HG03565 (cell line): ENCODE measurements around the gene USP11.
"Not testable (repeated sequence)": the region's sequence is repeated elsewhere in the genome, so short reads cannot be mapped to it uniquely, and the experiment has no call there.

ENCODE experiments used
- ATAC-seq: cut with Tn5 transposase; IDR thresholded peaks from one replicate; pipeline ENCODE4 v1.9.1; 2021; ENCODE audit warnings: mild to moderate bottlenecking, moderate library complexity; ENCODE audit not compliant: unreplicated experiment

USP11 gene

GRCh38 chrX:47244676-47245075, 11.9 kb downstream of the USP11 start:
- ATAC-seq: no peak

GRCh38 chrX:47245156-47245555, 12.3 kb downstream of the USP11 start:
- no peak for ATAC-seq

DNA sequence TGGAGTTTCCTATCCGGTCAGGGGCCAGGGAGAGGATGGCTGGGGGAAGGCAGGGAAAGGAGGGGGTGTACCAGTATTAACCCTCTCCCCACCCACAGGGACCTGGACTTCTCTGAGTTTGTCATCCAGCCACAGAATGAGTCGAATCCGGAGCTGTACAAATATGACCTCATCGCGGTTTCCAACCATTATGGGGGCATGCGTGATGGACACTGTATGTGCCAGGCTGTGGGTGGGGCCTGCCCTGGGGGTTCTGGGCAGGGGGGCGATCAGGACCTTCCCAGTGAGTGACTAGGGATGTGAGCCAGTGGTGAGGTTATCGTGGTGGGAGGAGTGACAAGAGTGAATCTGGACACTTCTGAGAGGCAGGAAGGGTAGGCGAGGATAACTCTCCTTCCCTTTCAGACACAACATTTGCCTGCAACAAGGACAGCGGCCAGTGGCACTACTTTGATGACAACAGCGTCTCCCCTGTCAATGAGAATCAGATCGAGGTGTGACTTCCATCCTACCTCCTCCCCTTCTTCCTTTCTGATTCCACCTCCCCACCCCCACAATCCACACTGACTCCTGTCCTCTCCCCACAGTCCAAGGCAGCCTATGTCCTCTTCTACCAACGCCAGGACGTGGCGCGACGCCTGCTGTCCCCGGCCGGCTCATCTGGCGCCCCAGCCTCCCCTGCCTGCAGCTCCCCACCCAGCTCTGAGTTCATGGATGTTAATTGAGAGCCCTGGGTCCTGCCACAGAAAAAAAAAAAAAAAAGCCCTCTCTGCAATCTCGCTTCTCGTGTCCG, 14.6 kb downstream of the USP11 start:
- ATAC-seq: no peak

- ATAC-seq: no peak
Measured at GRCh38 chrX:47247999-47248320, 15.2 kb downstream of the USP11 start.

DNA sequence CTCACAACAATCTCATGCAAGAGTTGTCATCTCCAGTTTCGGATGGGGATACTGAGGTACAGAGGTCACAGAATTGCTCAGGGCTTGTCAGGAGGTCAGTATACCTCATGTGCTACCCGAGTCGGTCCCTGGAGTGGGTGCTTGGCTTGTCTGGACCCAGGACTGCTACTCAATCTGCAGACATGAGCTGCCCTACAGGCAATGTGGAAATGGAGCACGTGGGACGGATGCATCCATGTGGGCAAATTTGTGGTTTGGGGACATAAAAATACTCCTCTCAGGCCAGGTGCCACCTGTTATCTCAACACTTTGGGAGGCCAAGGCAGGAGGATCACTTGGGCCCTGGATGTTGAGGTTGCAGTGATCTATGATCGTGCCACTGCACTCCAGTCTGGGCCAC, 15.8 kb downstream of the USP11 start:
- no peak for ATAC-seq

GRCh38 chrX:47250017-47250347, 17.2 kb downstream of the USP11 start:
- no peak for ATAC-seq

- ATAC-seq: not testable (repeated sequence)
Measured at GRCh38 chrX:47257620-47258019, 24.8 kb downstream of the USP11 start.

DNA sequence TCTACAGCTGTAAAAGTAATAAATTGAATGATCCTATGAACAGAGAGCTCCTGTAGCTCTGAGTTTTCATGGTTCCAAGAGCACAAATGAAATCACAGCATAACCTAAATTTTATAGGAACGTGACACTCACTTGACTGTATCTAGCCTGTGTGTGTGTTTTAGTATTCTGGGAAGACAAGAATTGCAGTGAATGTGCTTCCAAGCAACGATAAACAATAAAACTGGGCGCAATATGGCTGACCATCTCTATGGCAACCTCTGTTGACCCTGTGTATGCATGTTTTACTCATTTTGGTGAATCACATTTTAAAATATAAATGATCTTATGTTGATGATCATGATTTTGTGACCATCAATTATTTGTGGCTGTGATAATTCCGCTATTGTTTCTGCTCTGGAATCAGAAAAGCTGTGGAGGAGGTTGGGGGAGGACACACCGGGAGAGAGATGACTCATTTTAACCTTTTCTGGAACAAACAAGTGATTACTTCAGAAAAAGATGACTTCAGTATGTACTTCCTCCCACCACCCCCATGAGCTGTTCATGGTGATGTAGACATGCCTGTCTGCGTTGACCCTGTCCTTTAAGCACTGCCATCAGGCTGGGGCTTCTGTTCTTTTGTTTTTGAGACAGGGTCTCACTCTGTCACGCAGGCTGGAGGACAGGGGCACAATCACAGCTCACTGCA, 31.8 kb downstream of the USP11 start:
- ATAC-seq: no peak

DNA sequence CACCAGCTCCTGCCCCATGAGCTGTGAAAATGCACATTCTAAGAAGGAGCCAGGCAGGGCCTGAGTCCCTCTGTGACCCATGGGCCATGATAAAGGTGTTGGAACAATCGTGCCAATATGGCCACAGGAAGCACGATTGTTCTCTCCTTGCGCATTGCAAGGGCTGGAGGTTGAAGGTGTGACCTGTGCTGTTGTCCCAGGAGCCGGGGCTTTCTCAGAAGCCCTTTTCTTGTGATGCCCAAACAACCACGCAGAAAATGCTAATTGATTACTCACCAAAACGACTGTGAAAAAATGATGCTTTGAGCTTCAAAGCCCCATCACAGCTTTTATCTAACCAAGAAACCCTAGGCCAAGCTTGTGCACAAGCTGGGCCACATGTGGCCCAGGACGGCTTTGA, 33.8 kb downstream of the USP11 start:
- no peak for ATAC-seq

DNA sequence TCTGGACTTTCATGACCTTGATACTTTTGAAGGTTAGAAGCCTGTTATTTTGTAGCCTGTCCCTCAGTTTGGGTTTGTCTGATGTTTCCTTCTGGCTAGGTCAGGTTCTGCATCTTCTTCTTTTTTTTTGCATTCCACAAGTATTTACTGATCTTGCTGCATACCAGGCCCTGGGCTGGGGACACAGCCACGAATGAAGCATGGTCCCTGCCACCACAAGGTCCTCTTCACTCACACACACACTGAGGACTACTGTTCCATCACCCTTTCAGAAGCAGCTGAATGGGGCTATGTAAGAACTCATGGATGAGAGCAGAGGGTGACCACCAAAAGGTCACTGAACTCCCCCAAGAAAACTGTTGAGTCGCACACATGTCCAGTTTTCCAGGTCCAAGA, 39.2 kb downstream of the USP11 start:
- no peak for ATAC-seq

DNA sequence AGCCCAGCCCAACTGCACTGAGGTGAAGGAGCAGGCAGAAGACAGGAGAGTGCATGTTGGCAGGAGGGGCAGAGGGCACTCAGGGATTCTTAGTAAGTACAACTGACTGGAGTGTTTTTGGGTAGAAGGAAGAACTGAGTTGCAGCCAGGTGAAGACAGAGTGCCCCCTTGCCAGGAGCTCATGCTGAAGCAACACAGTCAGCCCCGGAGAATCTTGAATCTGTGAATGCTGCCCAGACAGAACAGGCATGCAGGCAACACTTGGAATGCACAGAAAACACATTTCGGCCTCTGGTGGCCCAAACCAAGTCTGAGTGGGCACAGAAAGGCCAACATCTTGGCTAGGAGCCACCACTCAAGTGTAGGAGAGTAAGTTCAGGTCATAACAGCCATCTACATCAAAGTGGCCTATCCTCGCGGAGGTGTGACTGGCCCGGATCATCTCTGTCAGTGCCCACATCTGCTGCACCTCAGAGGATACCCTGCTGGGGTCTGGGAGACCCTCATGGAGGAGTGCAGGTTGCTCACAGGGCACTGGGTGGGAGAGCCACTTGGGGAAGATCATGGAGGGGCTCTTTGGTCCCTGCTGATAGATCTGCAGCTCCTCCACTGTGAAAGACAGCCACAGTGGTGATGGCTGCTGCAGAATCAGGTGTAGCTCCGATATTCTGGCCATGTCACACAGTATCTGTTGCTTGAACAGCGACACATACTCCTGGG, 40.4 kb downstream of the USP11 start:
- ATAC-seq: no peak

DNA sequence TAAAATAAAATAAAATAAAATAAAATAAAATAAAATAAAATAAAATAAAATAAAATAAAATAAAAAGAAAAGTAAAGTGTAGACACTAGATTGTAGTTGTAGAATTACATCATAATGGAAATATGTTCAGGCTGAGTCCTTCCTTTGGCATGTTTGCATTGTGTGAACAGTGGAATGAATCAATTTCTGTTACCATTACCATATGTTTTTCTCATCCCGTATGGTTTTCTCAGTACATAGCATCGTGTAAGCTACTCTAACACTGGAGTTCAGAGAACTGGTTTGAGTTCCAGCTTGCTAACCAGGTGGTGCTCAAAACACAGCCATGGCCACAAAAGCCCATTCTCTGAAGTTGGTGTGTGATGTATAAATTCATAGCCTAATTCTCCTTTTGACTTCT, 45.9 kb downstream of the USP11 start:
- no peak for ATAC-seq

GRCh38 chrX:47283015-47283771, 50.4 kb downstream of the USP11 start:
- ATAC-seq: no peak

DNA sequence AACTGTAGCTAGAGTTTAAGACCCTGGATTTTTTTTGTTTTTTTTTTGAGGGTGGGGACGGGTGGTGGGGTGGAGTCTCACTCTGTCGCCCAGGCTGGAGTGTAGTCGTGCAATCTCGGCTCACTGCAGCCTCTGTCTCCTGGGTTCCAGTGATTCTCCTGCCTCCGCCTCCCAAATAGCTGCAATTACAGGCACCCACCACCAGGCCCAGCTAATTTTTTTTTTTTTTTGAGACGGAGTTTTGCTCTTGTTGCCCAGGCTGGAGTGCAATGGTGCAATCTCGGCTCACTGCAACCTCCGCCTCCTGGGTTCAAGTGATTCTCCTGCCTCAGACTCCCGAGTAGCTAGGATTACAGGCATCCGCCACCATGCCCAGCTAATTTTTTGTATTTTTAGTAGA, 51.8 kb downstream of the USP11 start:
- ATAC-seq: not testable (repeated sequence)

DNA sequence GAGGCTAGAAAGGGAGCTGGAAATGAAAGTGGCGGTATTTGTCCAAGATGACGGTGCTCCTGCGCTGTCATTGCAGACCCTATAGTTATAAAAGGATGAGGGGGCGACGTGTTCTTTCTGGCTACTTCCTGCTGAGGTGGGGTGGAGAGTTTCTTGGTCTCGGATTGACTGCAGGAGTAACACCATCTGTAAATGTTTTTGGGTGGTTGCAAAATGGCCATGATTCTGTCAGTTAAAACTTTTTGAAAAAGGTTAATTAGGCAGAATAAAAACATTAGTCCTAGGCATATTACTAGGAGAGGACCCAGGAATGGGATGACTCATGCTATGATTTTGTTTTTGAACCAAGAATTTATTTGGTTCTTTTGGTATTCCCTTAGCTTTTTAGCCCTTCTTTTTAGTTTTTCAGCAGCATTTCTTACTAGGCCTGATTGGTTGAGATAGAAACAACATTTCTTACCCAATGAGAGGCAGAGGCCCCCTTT, 53.1 kb downstream of the USP11 start:
- no peak for ATAC-seq

- ATAC-seq: no peak
Measured at GRCh38 chrX:47293106-47293505, 60.3 kb downstream of the USP11 start.

DNA sequence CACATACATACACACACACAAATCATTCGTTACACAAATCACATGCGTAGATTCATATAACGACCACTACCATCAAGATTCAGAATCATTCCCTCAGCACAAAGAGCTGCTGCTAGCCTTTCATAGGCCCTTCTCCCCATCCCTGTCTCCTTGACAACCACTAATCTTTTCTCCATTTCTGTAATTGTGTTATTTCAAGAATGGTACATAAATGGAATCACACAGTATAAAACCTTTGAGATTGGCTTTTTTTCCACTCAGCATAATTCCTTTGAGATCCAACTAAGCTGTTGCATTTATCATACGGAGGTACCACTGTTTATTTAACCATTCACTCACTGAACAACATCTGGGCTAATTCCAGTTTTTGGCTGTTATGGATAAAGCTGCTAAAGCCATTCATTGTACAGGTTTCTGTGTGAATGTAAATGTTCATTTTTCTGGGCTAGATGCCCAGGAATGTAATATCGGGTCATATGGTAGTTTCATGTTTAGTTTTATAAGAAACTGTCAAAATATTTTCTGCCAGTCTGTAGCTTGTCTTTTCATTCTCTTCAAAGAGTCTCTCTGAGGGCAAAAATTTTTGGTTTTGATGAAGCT, 64.1 kb downstream of the USP11 start:
- ATAC-seq: no peak

DNA sequence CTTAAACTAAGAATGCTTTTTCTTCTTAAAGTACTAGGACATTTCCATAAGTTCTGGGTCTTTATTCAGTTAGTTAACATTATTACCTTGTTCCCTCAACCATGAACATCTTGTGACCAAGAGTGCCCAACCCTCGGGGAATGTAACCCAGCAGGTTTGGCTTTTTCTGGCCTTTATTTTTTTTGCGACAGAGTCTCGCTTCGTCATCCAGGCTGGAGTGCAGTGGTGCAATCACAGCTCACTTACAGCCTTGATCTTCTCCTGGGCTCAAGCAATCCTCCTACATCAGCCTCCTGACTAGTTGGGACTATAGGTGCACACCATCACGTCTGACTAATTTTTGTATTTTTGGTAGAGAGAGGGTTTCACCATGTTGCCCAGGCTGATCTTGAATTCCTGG, 65.1 kb downstream of the USP11 start:
- ATAC-seq: no peak
